Esophagus muscularis mucosa (tissue), 4 donors: Measurements from ENCODE around the gene MGAT4A. TPM values are rescaled to one million over a fixed set of nuclear protein-coding genes. Genes with fewer than 3 reads are reported as not detected.
"Not testable (repeated sequence)": the region's sequence is repeated elsewhere in the genome, so short reads cannot be mapped to it uniquely, and the experiment has no call there.

Experiments used
- DNase-seq: peaks from one replicate; pipeline ENCODE4 v3.0.0-alpha.2; 2017; ENCODE audit errors: extremely low spot score
- H3K27ac ChIP-seq, 4 donors: fragments of 200-600 bp; sonication (generic); replicated peaks in 1 of 4; 1 replicate in 3 of 4; 2 replicates in 1 of 4; pipeline ENCODE4 v1.5.1; 2016 to 2019; ENCODE audit warnings: mild to moderate bottlenecking in 1 of 4
- H3K27me3 ChIP-seq, 4 donors: fragments of 200-600 bp; sonication (generic); one replicate each; pipeline versions ENCODE4 v1.5.1 to v1.6.0; 2016 to 2019
- H3K36me3 ChIP-seq, 4 donors: fragments of 200-600 bp; sonication (generic); one replicate each; pipeline ENCODE4 v1.5.1; 2016 to 2019
- H3K4me1 ChIP-seq, 4 donors: fragments of 200-600 bp; sonication (generic); one replicate each; pipeline ENCODE4 v1.5.1; 2016 to 2019
- H3K4me3 ChIP-seq, 4 donors: fragments of 200-600 bp; sonication (generic); 1 replicate in 2 of 4; 2 replicates in 2 of 4; pipeline ENCODE4 v1.5.1; 2016 to 2019; ENCODE audit warnings: mild to moderate bottlenecking in 4 of 4, moderate library complexity in 1 of 4
- H3K9me3 ChIP-seq, 4 donors: fragments of 200-600 bp; sonication (generic); 1 replicate in 3 of 4; 2 replicates in 1 of 4; pipeline ENCODE4 v1.5.1; 2016 to 2019
- CTCF ChIP-seq, 3 experiments: fragments of 200-600 bp in 2 of 3; fragments of 450-650 bp in 1 of 3; sonication (generic) in 2 of 3; IDR thresholded peaks; one replicate each; pipeline ENCODE4 v1.5.1; 2017 to 2019; ENCODE audit warnings: antibody characterized with exemption in 3 of 3, mild to moderate bottlenecking in 2 of 3, moderate library complexity in 1 of 3
- EP300 ChIP-seq: sonication (generic); formaldehyde crosslinking; IDR thresholded peaks from one replicate; pipeline ENCODE4 v1.6.1; 2017; ENCODE audit warnings: antibody characterized with exemption
- POLR2A ChIP-seq: fragments of 450-650 bp; IDR thresholded peaks from one replicate; pipeline ENCODE4 v1.6.1; 2017; ENCODE audit warnings: antibody characterized with exemption, moderate library complexity, mild to moderate bottlenecking, low read depth
- POLR2AphosphoS5 ChIP-seq, 2 donors: sonication (generic); formaldehyde crosslinking; IDR thresholded peaks; one replicate each; pipeline ENCODE4 v1.6.1; 2017; ENCODE audit warnings: antibody characterized with exemption in 2 of 2
- WGBS: methylation state at CpG from one replicate; pipeline ENCODE4 v1.1.5; 2018; 5-methylcytosine and 5-hydroxymethylcytosine counted together
- intact Hi-C: fragments of 100-400 bp; cut with DNase I; formaldehyde crosslinking; loops from one replicate; pipeline ENCODE4 v1.15.1; 2023
- total RNA-seq, 4 donors: library from RNA; depleted of rRNA; stranded (reverse); fragments of >200 nt; gene quantifications; one replicate each; pipeline versions ENCODE4 v1.1.0 to v1.2.1, GENCODE V29; 2016

The MGAT4A gene
- total RNA-seq, 4 donors from 2014 or later: 9.9 to 21.4 (median 15.2) TPM

- 80% methylated on average over 3 of the region's 3 CpGs for WGBS
Measured at GRCh38 chr2:98664323-98664722, 66.6 kb downstream of the MGAT4A start.

GRCh38 chr2:98663511-98664090, 67.3 kb downstream of the MGAT4A start:
- 88% methylated on average over 12 of the region's 12 CpGs for WGBS
- intact Hi-C loops: no loop called here
- TF ChIP-seq CTCF (IDR thresholded peaks at IDR 0.05): no peak
- no peak for TF ChIP-seq POLR2AphosphoS5 (IDR thresholded peaks at IDR 0.05)
- TF ChIP-seq POLR2A: no peak
- no peak for TF ChIP-seq EP300
- Histone ChIP-seq H3K4me3 (no peak overlapping the region), H3K27me3 (no peaks in the 10 kb centered on the region), H3K4me1 (no peaks in the 10 kb centered on the region), H3K27ac (no peak overlapping the region), H3K36me3 (peaks cover 0 to 23% (median 5%) of the 10 kb centered on the region in 4 donors), H3K9me3 (no peaks in the 10 kb centered on the region)
- no peak for DNase-seq

More at GRCh38 chr2:98664323-98664722, 66.6 kb downstream of the MGAT4A start:
- Histone ChIP-seq H3K4me3 (no peak overlapping the region), H3K27me3 (no peaks in the 10 kb centered on the region), H3K36me3 (peaks cover 0 to 23% (median 6%) of the 10 kb centered on the region in 4 donors), H3K4me1 (no peaks in the 10 kb centered on the region), H3K9me3 (no peaks in the 10 kb centered on the region), H3K27ac (no peak overlapping the region)
- no peak for TF ChIP-seq POLR2AphosphoS5 (IDR thresholded peaks at IDR 0.05)
- no peak for TF ChIP-seq CTCF (IDR thresholded peaks at IDR 0.05)
- TF ChIP-seq POLR2A: no peak
- TF ChIP-seq EP300: no peak
- intact Hi-C loops: no loop called here
- DNase-seq: no peak

- H3K27me3 ChIP-seq, H3K4me1 ChIP-seq, H3K27ac ChIP-seq, H3K4me3 ChIP-seq, intact Hi-C loops, H3K9me3 ChIP-seq, H3K36me3 ChIP-seq, DNase-seq: not testable (repeated sequence)
- 91% methylated on average over 2 of the region's 3 CpGs for WGBS
Measured at GRCh38 chr2:98659491-98659840, 71.5 kb downstream of the MGAT4A start.

- Histone ChIP-seq H3K9me3 (no peaks in the 10 kb centered on the region), H3K27me3 (no peaks in the 10 kb centered on the region), H3K36me3 (peaks cover 0 to 8% (median 2%) of the 10 kb centered on the region in 4 donors), H3K4me1 (no peaks in the 10 kb centered on the region), H3K4me3 (no peak overlapping the region), H3K27ac (no peak overlapping the region)
- 97% methylated on average over 4 of the region's 4 CpGs for WGBS
- DNase-seq: no peak
- intact Hi-C loops: no loop called here
- TF ChIP-seq CTCF (IDR thresholded peaks at IDR 0.05): no peak
- TF ChIP-seq EP300: no peak
- no peak for TF ChIP-seq POLR2AphosphoS5 (IDR thresholded peaks at IDR 0.05)
- TF ChIP-seq POLR2A: no peak
Measured at GRCh38 chr2:98658816-98659490, 72.0 kb downstream of the MGAT4A start.

- intact Hi-C loops: no loop called here
- Histone ChIP-seq H3K9me3 (no peaks in the 10 kb centered on the region), H3K27me3 (no peaks in the 10 kb centered on the region), H3K4me3 (no peak overlapping the region), H3K4me1 (no peaks in the 10 kb centered on the region), H3K27ac (no peak overlapping the region), H3K36me3 (peaks cover 0 to 8% (median 2%) of the 10 kb centered on the region in 4 donors)
- 74% methylated on average over 4 of the region's 4 CpGs for whole genome bisulfite sequencing
- no peak for DNase-seq
- TF ChIP-seq POLR2A (no peak), CTCF (IDR thresholded peaks at IDR 0.05) (no peak), POLR2AphosphoS5 (IDR thresholded peaks at IDR 0.05) (no peak), EP300 (no peak)
Measured at GRCh38 chr2:98656800-98657199, 74.1 kb downstream of the MGAT4A start.
